NCI-H510A treated with DMSO at 0.1 percent for 48 hours (cell line): ENCODE results near the gene PAX7.
"Not testable (repeated sequence)": the region's sequence is repeated elsewhere in the genome, so short reads cannot be mapped to it uniquely, and the experiment has no call there.

Experiments used
- DNase-seq: peaks from one replicate; lab custom pipeline; 2025; lab: John Stamatoyannopoulos, UW

Gene PAX7

DNA sequence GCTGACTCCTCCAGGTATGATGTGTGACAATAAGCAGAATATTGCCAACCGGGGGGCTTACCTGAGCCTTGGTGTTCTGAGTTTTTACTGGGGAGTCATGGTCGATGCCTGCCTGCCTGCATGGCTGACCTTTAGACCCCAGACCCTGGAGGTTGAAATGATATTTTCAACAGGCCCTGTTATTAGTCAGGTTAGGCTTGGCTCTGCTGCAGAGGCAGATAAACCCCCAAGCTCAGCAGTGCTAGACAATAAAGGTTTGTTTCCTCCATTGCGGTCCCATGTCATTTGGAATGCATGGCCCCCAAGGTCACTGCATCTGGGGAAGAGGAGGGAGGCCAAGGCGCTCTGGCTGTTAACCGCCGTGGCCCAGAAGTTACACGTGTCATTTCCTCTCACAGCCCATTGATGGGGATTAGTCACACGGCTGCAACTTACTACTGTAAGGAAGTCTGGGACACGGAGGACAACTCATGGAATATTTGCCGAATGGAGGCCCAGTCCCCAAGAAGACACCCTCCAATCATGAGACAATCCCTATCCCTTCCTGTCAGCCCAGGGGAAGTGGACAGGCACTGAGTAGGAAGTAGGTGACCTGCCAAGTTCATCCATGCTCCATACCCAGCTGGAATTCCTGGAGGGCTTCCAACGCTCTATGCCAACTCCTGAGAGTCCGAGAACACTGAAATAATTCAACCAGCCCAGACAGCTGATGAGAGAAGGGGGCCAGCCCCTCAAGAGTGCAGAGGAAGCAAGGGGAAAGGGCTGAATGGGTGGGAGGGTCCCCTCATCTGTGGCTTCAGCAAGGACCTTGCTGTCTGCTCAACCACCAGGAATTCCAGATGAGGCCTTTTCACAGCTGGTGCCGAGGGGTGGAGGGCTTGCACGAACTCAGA lies 131.5 kb downstream of the PAX7 start:
- DNase-seq = no peak

GRCh38 chr1:18764362-18764761 lies 133.7 kb downstream of the PAX7 start:
- DNase-seq = no peak

DNA sequence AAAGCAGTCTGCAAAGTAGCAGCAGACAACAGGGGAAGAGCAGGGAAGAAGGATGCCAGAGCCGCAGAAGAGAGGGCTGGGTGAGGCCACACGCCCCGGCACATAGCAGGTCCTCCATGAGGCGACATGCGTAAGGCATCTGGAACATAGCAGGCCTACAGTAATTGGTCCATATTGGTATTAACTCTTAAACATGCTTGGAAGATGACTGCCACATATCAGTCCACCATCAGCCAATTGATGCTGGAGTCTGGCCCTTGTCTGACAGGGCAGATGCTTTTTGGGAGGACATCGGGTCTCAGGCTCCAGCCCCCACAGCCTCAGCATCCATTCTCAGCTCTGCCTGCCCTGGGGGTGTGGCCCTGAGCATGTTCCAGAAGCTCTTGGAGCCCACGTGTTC lies 135.1 kb downstream of the PAX7 start:
- DNase-seq = no peak

DNA sequence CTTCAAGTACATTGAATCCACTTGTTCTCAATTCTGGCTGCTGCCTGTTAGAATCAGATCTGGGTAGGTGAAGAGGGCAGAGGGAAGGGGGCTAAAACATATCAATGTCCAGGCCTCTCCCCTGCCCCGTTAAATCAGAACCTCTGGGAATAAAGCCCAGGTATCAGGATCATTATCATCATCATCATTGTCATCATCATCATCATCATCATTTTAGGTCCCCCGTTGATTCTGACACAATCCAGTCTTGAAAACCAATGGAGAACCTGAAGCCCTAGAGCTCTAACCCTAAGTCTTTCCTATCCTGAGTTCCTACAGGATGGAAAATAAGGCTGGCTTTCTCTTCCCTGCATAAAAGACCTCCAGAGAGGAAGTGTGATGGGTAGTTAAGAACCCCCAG lies 135.7 kb downstream of the PAX7 start:
- DNase-seq = no peak

- DNase-seq = not testable (repeated sequence)
Measured at GRCh38 chr1:18767576-18767975, 136.9 kb downstream of the PAX7 start.

GRCh38 chr1:18768086-18768485 lies 137.4 kb downstream of the PAX7 start:
- DNase-seq = no peak

DNA sequence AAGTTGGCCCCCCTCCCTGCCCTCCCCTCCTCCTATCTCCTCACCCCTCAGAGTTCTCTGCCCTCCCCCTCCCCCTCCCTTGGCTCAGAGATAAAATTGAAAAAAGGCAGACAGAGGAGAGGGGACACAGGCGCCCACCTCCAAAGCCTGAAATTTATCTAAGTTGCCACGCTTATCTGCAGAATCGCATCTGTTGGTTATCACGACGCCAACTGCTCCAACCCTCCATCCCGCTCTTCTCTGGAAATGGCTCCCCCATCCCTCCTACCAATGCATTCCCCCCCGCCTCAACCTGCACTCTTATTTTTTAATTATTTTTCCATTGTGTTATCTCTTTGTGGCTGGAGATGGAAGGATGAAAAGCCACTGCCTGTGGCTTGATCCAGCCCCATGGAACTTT lies 138.5 kb downstream of the PAX7 start:
- no peak for DNase-seq

GRCh38 chr1:18770799-18771198 lies 140.2 kb downstream of the PAX7 start:
- DNase-seq = no peak

DNA sequence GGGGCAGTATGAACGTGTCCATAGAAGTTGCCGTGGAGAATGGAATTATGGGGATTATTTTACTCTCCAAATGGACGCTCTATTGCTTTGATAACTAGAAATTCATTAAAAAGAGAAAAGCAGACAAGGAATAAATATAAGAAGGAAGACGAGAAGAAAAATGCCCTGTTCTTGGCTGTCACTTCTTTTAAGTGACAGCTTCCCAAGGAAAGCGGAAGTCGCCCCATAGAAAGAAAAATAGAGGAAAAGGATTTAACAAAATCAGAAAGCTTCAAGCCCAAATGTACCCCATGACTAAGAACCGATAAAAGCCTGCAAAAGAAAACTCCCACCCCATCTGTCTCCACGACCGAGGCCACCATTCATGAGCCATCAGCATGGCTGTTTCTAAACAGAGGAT lies 143.1 kb downstream of the PAX7 start:
- DNase-seq = no peak

DNA sequence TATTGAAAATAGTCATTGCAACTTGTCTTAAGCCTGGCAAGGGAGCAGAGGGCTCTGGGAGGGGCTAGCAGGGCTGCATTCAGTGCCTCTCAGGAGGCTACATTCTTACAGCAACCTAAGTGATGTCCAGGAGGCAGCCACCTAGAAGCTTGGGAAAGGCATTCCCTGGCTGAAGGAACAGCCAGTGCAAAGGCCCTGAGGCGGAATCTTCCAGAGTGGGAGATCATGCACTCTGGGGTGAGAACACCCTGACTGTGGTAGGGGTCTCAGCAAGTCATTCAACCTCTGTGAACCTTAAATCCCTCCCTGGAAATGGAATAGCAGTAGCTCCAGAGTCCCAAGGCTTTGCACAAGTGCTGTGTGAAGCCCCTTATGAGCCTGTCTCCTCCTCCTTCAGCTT lies 144.7 kb downstream of the PAX7 start:
- no peak for DNase-seq

DNA sequence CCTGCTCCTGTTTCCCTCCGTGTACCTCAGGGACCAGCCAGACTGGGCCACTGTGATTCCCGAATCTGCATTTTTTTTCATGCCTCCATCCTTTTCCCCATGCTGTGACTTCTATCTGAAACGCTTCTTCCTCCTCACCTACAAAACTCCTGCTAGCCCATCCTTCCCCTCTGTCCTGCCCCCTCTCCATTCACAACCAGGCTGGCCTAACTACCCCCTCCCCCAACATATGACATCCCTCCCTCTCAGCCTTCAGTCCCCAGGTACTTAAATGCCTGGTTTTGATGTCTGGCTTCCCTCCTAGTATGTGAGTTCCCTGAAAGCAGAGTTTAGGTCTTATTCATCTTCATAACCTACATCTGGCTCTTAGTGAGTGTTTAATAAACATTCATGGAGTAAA lies 146.1 kb downstream of the PAX7 start:
- DNase-seq = no peak

GRCh38 chr1:18778437-18778836 lies 147.8 kb downstream of the PAX7 start:
- DNase-seq = no peak

DNA sequence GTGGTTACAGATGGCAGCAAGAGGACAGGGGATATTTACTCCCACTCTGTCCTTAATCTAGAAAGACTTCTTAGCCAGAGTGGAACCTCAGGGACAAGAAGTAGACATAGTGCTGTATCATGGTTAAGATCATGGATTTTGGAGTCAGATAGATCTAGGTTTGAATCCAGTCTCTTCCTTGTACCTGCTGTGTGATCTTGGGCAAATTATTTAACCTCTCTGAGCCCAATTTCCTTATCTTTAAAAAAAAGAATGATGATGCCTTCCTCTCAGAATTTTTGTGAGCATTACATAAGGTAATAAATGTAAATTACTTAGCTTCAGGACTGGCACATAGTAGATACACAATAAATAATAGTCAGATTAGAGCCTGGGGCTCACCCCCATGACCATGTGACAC lies 150.4 kb downstream of the PAX7 start:
- no peak for DNase-seq

- DNase-seq = no peak
Measured at GRCh38 chr1:18783705-18784481, 153.2 kb downstream of the PAX7 start.

- DNase-seq = no peak
Measured at GRCh38 chr1:18784482-18784831, 153.8 kb downstream of the PAX7 start.

GRCh38 chr1:18786149-18786548 lies 155.5 kb downstream of the PAX7 start:
- DNase-seq = no peak

DNA sequence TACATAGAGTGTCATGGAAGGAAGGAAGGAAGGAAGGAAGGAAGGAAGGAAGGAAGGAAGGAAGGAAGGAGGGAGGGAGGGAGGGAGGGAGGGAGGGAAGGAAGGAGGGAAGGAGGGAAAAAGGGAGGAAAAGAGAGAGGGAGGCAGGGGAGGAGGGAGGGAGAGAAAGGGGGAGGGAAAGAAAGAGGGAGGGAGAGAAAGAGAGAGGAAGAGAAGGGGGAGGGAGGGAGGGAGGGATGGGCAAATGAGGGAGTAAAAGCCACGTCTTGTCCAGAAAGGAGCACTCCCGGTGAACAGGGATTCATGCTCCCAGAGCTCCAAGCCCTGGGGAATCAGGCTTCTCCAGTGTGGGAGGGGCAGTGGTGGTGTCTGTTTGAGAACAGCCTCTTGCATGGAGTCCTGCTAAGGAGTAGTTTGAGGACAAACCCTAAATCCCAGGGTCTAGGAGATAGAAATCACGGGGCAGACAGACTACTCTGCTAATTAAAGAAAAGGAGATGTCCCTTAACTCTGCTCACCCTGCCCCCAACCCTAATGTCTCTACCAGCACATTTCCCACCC lies 157.3 kb downstream of the PAX7 start:
- no peak for DNase-seq

DNA sequence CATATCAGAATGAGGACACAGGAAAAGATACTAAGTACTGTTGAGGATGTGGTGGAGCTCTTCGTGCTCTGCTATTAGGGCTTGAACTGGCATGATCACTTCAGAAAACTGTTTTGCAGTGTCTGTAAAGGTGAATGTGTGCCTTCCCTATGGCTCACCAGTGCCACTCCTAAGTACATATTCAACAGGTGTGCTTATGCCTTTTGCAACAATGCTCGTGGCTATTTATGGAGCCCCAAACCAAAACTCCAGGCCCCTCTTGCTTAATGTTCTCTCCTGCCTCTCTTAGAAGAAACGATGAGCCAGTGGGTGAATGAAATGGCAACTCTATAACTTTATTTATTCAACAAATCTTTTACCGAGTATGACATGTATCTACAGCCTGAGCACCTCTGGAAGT lies 158.6 kb downstream of the PAX7 start:
- DNase-seq = no peak

- no peak for DNase-seq
Measured at GRCh38 chr1:18792747-18793146, 162.1 kb downstream of the PAX7 start.

DNA sequence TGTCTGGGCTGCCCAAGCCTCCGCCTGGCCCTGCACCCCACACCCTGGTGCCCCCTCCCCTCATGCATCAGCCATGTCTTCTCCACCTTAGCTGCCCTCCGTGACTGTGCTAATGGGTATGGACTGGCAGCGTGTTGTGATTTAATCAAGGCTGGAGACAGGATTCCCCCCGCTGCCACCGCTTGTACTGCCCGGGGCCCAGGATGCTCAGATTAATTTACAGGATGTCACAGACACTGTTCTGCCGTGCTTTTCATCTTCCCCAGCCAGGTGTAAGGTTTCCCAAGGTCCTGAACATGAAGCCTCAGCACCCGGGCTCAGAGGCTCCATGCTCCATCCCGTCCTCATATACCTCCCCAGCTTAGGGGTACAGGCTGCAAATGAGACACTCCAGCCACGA lies 162.5 kb downstream of the PAX7 start:
- no peak for DNase-seq

DNA sequence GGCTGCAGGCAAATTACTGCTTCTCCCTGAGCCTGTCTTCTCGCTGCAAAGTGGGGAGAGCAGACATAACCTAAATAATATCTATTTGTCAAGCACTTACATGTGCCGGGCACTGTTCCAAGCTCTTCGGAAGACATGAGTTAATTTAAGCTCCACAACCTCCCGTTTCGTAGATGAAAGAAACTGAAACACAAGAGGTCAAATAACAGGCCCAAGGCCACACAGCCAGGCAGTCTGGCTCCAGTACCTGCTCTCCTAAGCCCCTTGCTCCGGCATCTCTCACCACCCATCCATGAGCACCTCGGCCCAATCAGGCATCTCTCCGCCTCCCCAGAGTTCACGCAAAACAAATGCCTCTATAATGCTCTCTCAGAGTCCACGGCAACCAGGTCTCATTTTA lies 163.4 kb downstream of the PAX7 start:
- DNase-seq = no peak

GRCh38 chr1:18794561-18794960 lies 163.9 kb downstream of the PAX7 start:
- no peak for DNase-seq

DNA sequence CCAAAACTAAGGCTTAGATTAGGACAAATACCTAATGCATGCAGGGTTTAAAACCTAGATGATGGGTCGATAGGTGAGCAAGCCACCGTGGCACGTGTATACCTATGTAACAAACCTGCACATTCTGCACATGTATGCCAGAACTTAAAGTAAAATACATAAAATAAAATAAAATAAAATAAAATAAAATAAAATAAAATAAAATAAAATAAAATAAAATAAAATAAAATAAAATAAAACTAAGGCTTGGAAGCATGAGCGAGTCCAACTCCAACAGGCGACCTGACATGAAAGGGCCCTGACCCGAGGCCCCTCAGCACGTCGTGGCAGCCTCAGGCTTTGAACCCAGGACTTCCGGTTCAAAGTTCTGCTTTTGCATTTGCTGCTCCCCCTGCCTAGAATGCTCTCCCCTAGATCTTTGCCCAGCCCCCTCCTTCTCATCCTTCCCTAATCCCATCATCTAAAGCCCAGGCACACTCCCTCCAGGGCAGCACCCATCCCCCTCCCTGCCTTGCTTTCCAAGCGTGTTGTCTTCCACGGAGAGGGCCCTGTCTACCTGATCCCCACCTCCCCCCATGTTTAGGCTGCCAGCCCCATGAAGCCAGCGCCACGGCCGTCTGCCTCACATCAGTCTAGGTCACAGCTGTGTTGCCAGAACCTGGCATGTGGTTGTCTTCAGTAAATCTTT lies 164.5 kb downstream of the PAX7 start:
- DNase-seq = no peak
